OCI-LY1 (cell line): ENCODE data around the gene NCAPD3.

Source experiments
- EZH2 ChIP-seq: fragments of 200-600 bp; sonication (generic), shearing (Covaris generic); IDR thresholded peaks from 2 replicates; pipeline ENCODE4 v1.8.0; 2017; ENCODE audit warnings: borderline replicate concordance, mixed run types, mild to moderate bottlenecking, antibody characterized with exemption, low read length, moderate library complexity, mixed read lengths
- TF ChIP-seq, protein P1 (sequence below): fragments of 200-600 bp; sonication (generic), shearing (Covaris generic); IDR thresholded peaks from 2 replicates; pipeline ENCODE4 v1.5.1; 2017; ENCODE audit warnings: mild to moderate bottlenecking, antibody characterized with exemption, low read length, moderate library complexity, mixed read lengths

DNA sequence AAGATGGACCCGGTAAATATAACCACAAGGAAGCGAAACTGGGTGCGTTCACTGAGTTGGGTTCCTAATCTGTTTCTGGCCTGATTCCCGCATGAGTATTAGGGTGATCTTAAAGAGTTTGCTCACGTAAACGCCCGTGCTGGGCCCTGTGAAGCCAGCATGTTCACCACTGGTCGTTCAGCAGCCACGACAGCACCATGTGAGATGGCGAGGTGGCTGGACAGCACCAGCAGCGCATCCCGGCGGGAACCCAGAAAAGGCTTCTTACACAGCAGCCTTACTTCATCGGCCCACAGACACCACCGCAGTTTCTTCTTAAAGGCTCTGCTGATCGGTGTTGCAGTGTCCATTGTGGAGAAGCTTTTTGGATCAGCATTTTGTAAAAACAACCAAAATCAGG is 74.4 kb downstream of the NCAPD3 start:
- TF ChIP-seq, protein P1, sequence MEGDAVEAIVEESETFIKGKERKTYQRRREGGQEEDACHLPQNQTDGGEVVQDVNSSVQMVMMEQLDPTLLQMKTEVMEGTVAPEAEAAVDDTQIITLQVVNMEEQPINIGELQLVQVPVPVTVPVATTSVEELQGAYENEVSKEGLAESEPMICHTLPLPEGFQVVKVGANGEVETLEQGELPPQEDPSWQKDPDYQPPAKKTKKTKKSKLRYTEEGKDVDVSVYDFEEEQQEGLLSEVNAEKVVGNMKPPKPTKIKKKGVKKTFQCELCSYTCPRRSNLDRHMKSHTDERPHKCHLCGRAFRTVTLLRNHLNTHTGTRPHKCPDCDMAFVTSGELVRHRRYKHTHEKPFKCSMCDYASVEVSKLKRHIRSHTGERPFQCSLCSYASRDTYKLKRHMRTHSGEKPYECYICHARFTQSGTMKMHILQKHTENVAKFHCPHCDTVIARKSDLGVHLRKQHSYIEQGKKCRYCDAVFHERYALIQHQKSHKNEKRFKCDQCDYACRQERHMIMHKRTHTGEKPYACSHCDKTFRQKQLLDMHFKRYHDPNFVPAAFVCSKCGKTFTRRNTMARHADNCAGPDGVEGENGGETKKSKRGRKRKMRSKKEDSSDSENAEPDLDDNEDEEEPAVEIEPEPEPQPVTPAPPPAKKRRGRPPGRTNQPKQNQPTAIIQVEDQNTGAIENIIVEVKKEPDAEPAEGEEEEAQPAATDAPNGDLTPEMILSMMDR: no peak
- TF ChIP-seq EZH2: no peak
